ENCODE results near the gene RFX2.

Gene RFX2

GRCh38 chr19:6059988-6060599 is 50.2 kb downstream of the RFX2 start:
- in situ Hi-C loops (cut with HindIII; ENCODE audit: low pct_unique_long_range_greater_than_20kb, low sequenced_read_pairs) = no loop called here
- TF ChIP-seq JUND (IDR thresholded peaks at IDR 0.05; ENCODE audit: low read depth) = no peak
- no peak for DNase-seq (ENCODE audit: low read depth in 1 of 2, low spot score in 1 of 2)

GRCh38 chr19:6059396-6059947 is 50.8 kb downstream of the RFX2 start:
- in situ Hi-C loops (cut with HindIII; ENCODE audit: low pct_unique_long_range_greater_than_20kb, low sequenced_read_pairs) = no loop called here
- no peak for TF ChIP-seq JUND (IDR thresholded peaks at IDR 0.05; ENCODE audit: low read depth)
- no peak for DNase-seq (ENCODE audit: low read depth in 1 of 2, low spot score in 1 of 2)

- in situ Hi-C loops (cut with HindIII; ENCODE audit: low pct_unique_long_range_greater_than_20kb, low sequenced_read_pairs) = no loop called here
- TF ChIP-seq JUND (IDR thresholded peaks at IDR 0.05; ENCODE audit: low read depth) = no peak
Measured at GRCh38 chr19:6058518-6059201, 51.6 kb downstream of the RFX2 start.

GRCh38 chr19:6057651-6058517 is 52.4 kb downstream of the RFX2 start:
- in situ Hi-C loops (cut with HindIII; ENCODE audit: low pct_unique_long_range_greater_than_20kb, low sequenced_read_pairs) = no loop called here
- DNase-seq (ENCODE audit: low read depth in 1 of 2, low spot score in 1 of 2) = no peak
- TF ChIP-seq JUND (IDR thresholded peaks at IDR 0.05; ENCODE audit: low read depth) = no peak

More at GRCh38 chr19:6058518-6059201, 51.6 kb downstream of the RFX2 start:
- DNase-seq (ENCODE audit: low read depth in 1 of 2, low spot score in 1 of 2) = no peak

- in situ Hi-C loops (cut with HindIII; ENCODE audit: low pct_unique_long_range_greater_than_20kb, low sequenced_read_pairs) = no loop called here
- DNase-seq (ENCODE audit: low read depth in 1 of 2, low spot score in 1 of 2) = no peak
- TF ChIP-seq JUND (IDR thresholded peaks at IDR 0.05; ENCODE audit: low read depth) = no peak
Measured at GRCh38 chr19:6056801-6057650, 53.3 kb downstream of the RFX2 start.

- DNase-seq (ENCODE audit: low read depth in 1 of 2, low spot score in 1 of 2) = no peak
- in situ Hi-C loops (cut with HindIII; ENCODE audit: low pct_unique_long_range_greater_than_20kb, low sequenced_read_pairs) = no loop called here
- no peak for TF ChIP-seq JUND (IDR thresholded peaks at IDR 0.05; ENCODE audit: low read depth)
Measured at GRCh38 chr19:6056282-6056741, 54.0 kb downstream of the RFX2 start.

- no peak for TF ChIP-seq JUND (IDR thresholded peaks at IDR 0.05; ENCODE audit: low read depth)
- no peak for DNase-seq (ENCODE audit: low read depth in 1 of 2, low spot score in 1 of 2)
- in situ Hi-C loops (cut with HindIII; ENCODE audit: low pct_unique_long_range_greater_than_20kb, low sequenced_read_pairs) = no loop called here
Measured at GRCh38 chr19:6055013-6055795, 55.1 kb downstream of the RFX2 start.

- TF ChIP-seq JUND (IDR thresholded peaks at IDR 0.05; ENCODE audit: low read depth) = no peak
- in situ Hi-C loops (cut with HindIII; ENCODE audit: low pct_unique_long_range_greater_than_20kb, low sequenced_read_pairs) = no loop called here
Measured at GRCh38 chr19:6048793-6049405, 61.4 kb downstream of the RFX2 start.

GRCh38 chr19:6048348-6048747 is 62.0 kb downstream of the RFX2 start:
- TF ChIP-seq JUND (IDR thresholded peaks at IDR 0.05; ENCODE audit: low read depth) = no peak
- in situ Hi-C loops (cut with HindIII; ENCODE audit: low pct_unique_long_range_greater_than_20kb, low sequenced_read_pairs) = no loop called here
- DNase-seq (ENCODE audit: low read depth in 1 of 2, low spot score in 1 of 2) = no peak

More at GRCh38 chr19:6048793-6049405, 61.4 kb downstream of the RFX2 start:
- peak; percentile 70 to 80 for DNase-seq (ENCODE audit: low read depth in 1 of 2, low spot score in 1 of 2)

- DNase-seq (ENCODE audit: low read depth in 1 of 2, low spot score in 1 of 2) = peak; percentile 62 to 64
- TF ChIP-seq JUND (IDR thresholded peaks at IDR 0.05; ENCODE audit: low read depth) = no peak
- in situ Hi-C loops (cut with HindIII; ENCODE audit: low pct_unique_long_range_greater_than_20kb, low sequenced_read_pairs) = no loop called here
Measured at GRCh38 chr19:6047741-6048251, 62.5 kb downstream of the RFX2 start.

All from T47D (cell line).